Stimulated activated memory B cell treated with anti-CD40 and anti-IgM and Interleukin-4, amounts not matched to agents 10 μg/mL and 1 μg/mL and 100 μg/mL, for 72 hours (primary cell): ENCODE results near the gene ATP6V0D1.
"Not testable (repeated sequence)": the region's sequence is repeated elsewhere in the genome, so short reads cannot be mapped to it uniquely, and the experiment has no call there.

Experiments used
- ATAC-seq: fragments of 150-1000 bp; cut with Tn5 transposase; 2 replicates; pipeline ENCODE4 v1.10.0; 2021
- H3K27ac Mint-ChIP-seq: one replicate; pipeline ENCODE4 v1.8.0; 2022; ENCODE audit warnings: mild to moderate bottlenecking, mixed read lengths
- H3K27me3 Mint-ChIP-seq: one replicate; pipeline ENCODE4 v1.8.0; 2022; ENCODE audit warnings: mixed read lengths
- H3K36me3 Mint-ChIP-seq: one replicate; pipeline ENCODE4 v1.8.0; 2022; ENCODE audit warnings: mixed read lengths
- H3K4me1 Mint-ChIP-seq: one replicate; pipeline ENCODE4 v1.8.0; 2022; ENCODE audit warnings: mixed read lengths
- H3K4me3 Mint-ChIP-seq: one replicate; pipeline ENCODE4 v1.8.0; 2022; ENCODE audit warnings: mild to moderate bottlenecking, moderate library complexity, mixed read lengths
- H3K9me3 Mint-ChIP-seq: one replicate; pipeline ENCODE4 v1.8.0; 2022; ENCODE audit warnings: mixed read lengths

The ATP6V0D1 gene

GRCh38 chr16:67423015-67423414 is 57.9 kb downstream of the ATP6V0D1 start:
- Mint-ChIP-seq H3K4me3 (no peak overlapping the region), H3K27me3 (peaks cover 36% of the 10 kb centered on the region), H3K9me3 (no peaks in the 10 kb centered on the region), H3K4me1 (peaks cover 4% of the 10 kb centered on the region), H3K36me3 (no peaks in the 10 kb centered on the region), H3K27ac (no peak overlapping the region)
- ATAC-seq, result no peak

GRCh38 chr16:67421030-67421429 is 59.9 kb downstream of the ATP6V0D1 start:
- no peak for ATAC-seq
- H3K9me3 Mint-ChIP-seq, result no peaks in the 10 kb centered on the region
- no peak overlapping the region for H3K4me3 Mint-ChIP-seq
- no peak overlapping the region for H3K27ac Mint-ChIP-seq
- H3K4me1 Mint-ChIP-seq, result peaks cover 11% of the 10 kb centered on the region
- no peaks in the 10 kb centered on the region for H3K36me3 Mint-ChIP-seq
- peaks cover 38% of the 10 kb centered on the region for H3K27me3 Mint-ChIP-seq

GRCh38 chr16:67419931-67420330 is 61.0 kb downstream of the ATP6V0D1 start:
- H3K4me3 Mint-ChIP-seq, result no peak overlapping the region
- no peak overlapping the region for H3K27ac Mint-ChIP-seq
- H3K9me3 Mint-ChIP-seq, result no peaks in the 10 kb centered on the region
- ATAC-seq, result no peak
- H3K36me3 Mint-ChIP-seq, result no peaks in the 10 kb centered on the region
- peaks cover 45% of the 10 kb centered on the region for H3K27me3 Mint-ChIP-seq
- H3K4me1 Mint-ChIP-seq, result peaks cover 14% of the 10 kb centered on the region

- no peaks in the 10 kb centered on the region for H3K9me3 Mint-ChIP-seq
- H3K27ac Mint-ChIP-seq, result no peak overlapping the region
Observed at GRCh38 chr16:67419502-67419901, 61.5 kb downstream of the ATP6V0D1 start.

GRCh38 chr16:67417333-67418061 is 63.5 kb downstream of the ATP6V0D1 start:
- Mint-ChIP-seq H3K36me3 (no peaks in the 10 kb centered on the region), H3K27me3 (peaks cover 41% of the 10 kb centered on the region), H3K4me1 (peaks cover 20% of the 10 kb centered on the region), H3K27ac (no peak overlapping the region), H3K9me3 (no peaks in the 10 kb centered on the region), H3K4me3 (peak overlapping the region; percentile 24)
- ATAC-seq, result no peak

More at GRCh38 chr16:67419502-67419901, 61.5 kb downstream of the ATP6V0D1 start:
- Mint-ChIP-seq H3K4me3 (no peak overlapping the region), H3K27me3 (peaks cover 45% of the 10 kb centered on the region), H3K4me1 (peaks cover 15% of the 10 kb centered on the region), H3K36me3 (no peaks in the 10 kb centered on the region)
- no peak for ATAC-seq

GRCh38 chr16:67415872-67416793 is 64.8 kb downstream of the ATP6V0D1 start, which contains the start of gene ZDHHC1:
Gene ZDHHC1 (minus strand): TSS chr16:67416477. CDS start chr16:67407775, 8,702 bp downstream.
- Mint-ChIP-seq H3K4me1 (peaks cover 20% of the 10 kb centered on the region), H3K36me3 (no peaks in the 10 kb centered on the region), H3K27me3 (peaks cover 36% of the 10 kb centered on the region), H3K4me3 (peak within 1 kb of the TSS; percentile 88), H3K9me3 (no peaks in the 10 kb centered on the region), H3K27ac (peak within 1 kb of the TSS; percentile 85)
- peak; percentile 87 for ATAC-seq

- Mint-ChIP-seq H3K27me3 (peaks cover 36% of the 10 kb centered on the region), H3K27ac (peak overlapping the region; percentile 85), H3K4me3 (peak overlapping the region; percentile 68), H3K4me1 (peaks cover 20% of the 10 kb centered on the region)
- not testable (repeated sequence) for H3K36me3 Mint-ChIP-seq, ATAC-seq, H3K9me3 Mint-ChIP-seq
Observed at GRCh38 chr16:67415421-67415820, 65.5 kb downstream of the ATP6V0D1 start.

- Mint-ChIP-seq H3K9me3 (no peaks in the 10 kb centered on the region), H3K27me3 (peaks cover 41% of the 10 kb centered on the region), H3K4me3 (no peak overlapping the region), H3K27ac (no peak overlapping the region), H3K4me1 (peaks cover 20% of the 10 kb centered on the region), H3K36me3 (no peaks in the 10 kb centered on the region)
- no peak for ATAC-seq
Observed at GRCh38 chr16:67413978-67414911, 66.7 kb downstream of the ATP6V0D1 start.

GRCh38 chr16:67412294-67412693 is 68.7 kb downstream of the ATP6V0D1 start:
- H3K36me3 Mint-ChIP-seq, result no peaks in the 10 kb centered on the region
- no peaks in the 10 kb centered on the region for H3K9me3 Mint-ChIP-seq
- H3K27me3 Mint-ChIP-seq, result peaks cover 38% of the 10 kb centered on the region
- ATAC-seq, result no peak
- H3K27ac Mint-ChIP-seq, result no peak overlapping the region
- no peak overlapping the region for H3K4me3 Mint-ChIP-seq
- peaks cover 20% of the 10 kb centered on the region for H3K4me1 Mint-ChIP-seq

- Mint-ChIP-seq H3K36me3 (no peaks in the 10 kb centered on the region), H3K27me3 (peaks cover 29% of the 10 kb centered on the region), H3K27ac (no peak overlapping the region), H3K4me3 (no peak overlapping the region), H3K9me3 (no peaks in the 10 kb centered on the region), H3K4me1 (peaks cover 14% of the 10 kb centered on the region)
- ATAC-seq, result no peak
Observed at GRCh38 chr16:67411339-67411738, 69.6 kb downstream of the ATP6V0D1 start.

GRCh38 chr16:67409631-67410030 is 71.3 kb downstream of the ATP6V0D1 start:
- Mint-ChIP-seq H3K4me3 (no peak overlapping the region), H3K9me3 (no peaks in the 10 kb centered on the region), H3K27me3 (peaks cover 19% of the 10 kb centered on the region), H3K36me3 (no peaks in the 10 kb centered on the region), H3K4me1 (peaks cover 6% of the 10 kb centered on the region), H3K27ac (no peak overlapping the region)
- no peak for ATAC-seq

- no peaks in the 10 kb centered on the region for H3K9me3 Mint-ChIP-seq
- peaks cover 33% of the 10 kb centered on the region for H3K27me3 Mint-ChIP-seq
- no peak for ATAC-seq
- no peaks in the 10 kb centered on the region for H3K4me1 Mint-ChIP-seq
- no peak overlapping the region for H3K4me3 Mint-ChIP-seq
- no peak overlapping the region for H3K27ac Mint-ChIP-seq
- no peaks in the 10 kb centered on the region for H3K36me3 Mint-ChIP-seq
Observed at GRCh38 chr16:67407788-67408452, 73.0 kb downstream of the ATP6V0D1 start.

GRCh38 chr16:67407176-67407787 is 73.7 kb downstream of the ATP6V0D1 start:
- no peak overlapping the region for H3K4me3 Mint-ChIP-seq

More at GRCh38 chr16:67407176-67407787, 73.7 kb downstream of the ATP6V0D1 start:
- peak; percentile 17 for ATAC-seq
- no peaks in the 10 kb centered on the region for H3K4me1 Mint-ChIP-seq
- no peaks in the 10 kb centered on the region for H3K36me3 Mint-ChIP-seq
- no peak overlapping the region for H3K27ac Mint-ChIP-seq
- no peaks in the 10 kb centered on the region for H3K9me3 Mint-ChIP-seq
- H3K27me3 Mint-ChIP-seq, result peaks cover 38% of the 10 kb centered on the region
